ENCODE results near the gene DDX54. TPM values are rescaled to one million over a fixed set of nuclear protein-coding genes. Genes with fewer than 3 reads are reported as not detected.
"Not testable (repeated sequence)": the region's sequence is repeated elsewhere in the genome, so short reads cannot be mapped to it uniquely, and the experiment has no call there.

Gene DDX54
- total RNA-seq, 3 donors from 2014 or later, result 46.4 to 60.6 (median 53.2) TPM

DNA sequence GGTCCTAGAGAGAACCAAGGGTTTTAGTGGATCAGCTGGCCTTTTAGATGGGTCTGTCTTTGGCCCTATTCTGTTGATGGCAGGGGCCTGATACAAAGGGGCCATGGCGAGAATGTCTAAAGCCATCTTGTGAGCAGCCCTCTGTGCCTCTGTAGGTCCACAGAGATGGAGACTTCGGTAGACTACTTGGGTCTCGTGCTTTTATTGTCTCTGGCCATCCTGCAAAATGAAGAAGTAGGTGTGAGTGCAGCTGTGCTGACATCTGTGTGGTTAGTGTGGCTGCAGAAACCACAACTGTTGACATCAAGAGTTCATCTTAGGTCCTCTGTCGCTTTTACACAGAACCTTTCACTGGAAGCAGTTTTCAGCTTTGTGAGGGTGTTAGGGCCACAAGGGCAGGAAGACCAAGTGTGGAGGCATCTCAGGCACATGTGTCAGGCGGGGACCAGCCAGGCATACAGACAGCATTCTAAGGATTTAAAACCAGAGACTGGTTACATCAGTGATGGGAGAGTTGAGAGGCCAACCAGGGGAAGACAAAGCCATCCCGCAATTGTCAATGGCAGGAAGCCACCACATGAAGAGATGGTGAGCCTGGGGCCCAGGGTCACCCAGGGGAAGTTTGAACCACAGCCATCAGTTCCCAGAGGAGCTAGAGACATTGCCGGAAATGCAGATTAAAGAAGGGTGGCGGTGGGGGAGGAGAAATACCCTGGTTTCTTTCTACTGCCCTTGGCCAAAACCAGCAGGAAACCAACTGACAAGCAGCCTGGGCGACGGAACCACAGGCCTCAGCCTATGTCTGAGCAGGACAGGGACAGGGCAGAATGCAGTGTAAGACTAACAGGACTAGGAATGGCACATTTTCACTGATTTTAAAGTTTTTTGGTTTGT, 23.0 kb upstream of the DDX54 start:
- no peak overlapping the region for H3K4me3 ChIP-seq

DNA sequence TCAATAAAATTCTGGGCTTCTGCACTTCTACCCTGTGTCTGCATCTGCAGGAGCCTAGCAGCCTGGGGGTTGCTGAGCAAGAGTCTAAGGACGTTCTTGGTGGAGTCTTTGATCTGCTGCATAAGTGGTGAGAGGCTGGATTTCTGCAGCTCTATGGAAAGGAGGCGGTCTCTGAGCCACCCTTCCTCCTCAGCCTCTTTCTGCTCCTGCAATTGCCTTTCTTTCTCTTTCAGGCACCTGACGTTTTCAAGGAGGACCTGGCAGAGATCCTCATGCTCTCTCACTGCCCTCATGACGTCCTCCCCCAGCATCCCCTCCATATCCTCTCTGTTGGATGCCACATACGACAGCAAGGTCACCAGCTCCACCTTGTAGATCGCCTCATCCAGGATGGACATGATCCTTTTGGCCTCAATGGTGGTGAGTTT, 22.3 kb upstream of the DDX54 start:
- intact Hi-C loops (cut with DNase I, micrococcal nuclease), result no loop called here
- H3K4me3 ChIP-seq, result no peak overlapping the region
- ATAC-seq, result peak; percentile 26
- TF ChIP-seq, protein P1, sequence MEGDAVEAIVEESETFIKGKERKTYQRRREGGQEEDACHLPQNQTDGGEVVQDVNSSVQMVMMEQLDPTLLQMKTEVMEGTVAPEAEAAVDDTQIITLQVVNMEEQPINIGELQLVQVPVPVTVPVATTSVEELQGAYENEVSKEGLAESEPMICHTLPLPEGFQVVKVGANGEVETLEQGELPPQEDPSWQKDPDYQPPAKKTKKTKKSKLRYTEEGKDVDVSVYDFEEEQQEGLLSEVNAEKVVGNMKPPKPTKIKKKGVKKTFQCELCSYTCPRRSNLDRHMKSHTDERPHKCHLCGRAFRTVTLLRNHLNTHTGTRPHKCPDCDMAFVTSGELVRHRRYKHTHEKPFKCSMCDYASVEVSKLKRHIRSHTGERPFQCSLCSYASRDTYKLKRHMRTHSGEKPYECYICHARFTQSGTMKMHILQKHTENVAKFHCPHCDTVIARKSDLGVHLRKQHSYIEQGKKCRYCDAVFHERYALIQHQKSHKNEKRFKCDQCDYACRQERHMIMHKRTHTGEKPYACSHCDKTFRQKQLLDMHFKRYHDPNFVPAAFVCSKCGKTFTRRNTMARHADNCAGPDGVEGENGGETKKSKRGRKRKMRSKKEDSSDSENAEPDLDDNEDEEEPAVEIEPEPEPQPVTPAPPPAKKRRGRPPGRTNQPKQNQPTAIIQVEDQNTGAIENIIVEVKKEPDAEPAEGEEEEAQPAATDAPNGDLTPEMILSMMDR (IDR thresholded peaks at IDR 0.05), result no peak
- H3K9me3 ChIP-seq, result no peaks in the 10 kb centered on the region
- no peaks in the 10 kb centered on the region for H3K36me3 ChIP-seq (ENCODE audit: low read depth)
- peak in 1 of 3 donors; percentile 24 for DNase-seq
- H3K4me1 ChIP-seq (ENCODE audit: low read depth), result peaks cover 10% of the 10 kb centered on the region

More for the DNA sequence above, 23.0 kb upstream of the DDX54 start:
- Histone ChIP-seq H3K36me3 (ENCODE audit: low read depth) (no peaks in the 10 kb centered on the region), H3K4me1 (ENCODE audit: low read depth) (peaks cover 10% of the 10 kb centered on the region), H3K9me3 (no peaks in the 10 kb centered on the region)
- intact Hi-C loops (cut with DNase I, micrococcal nuclease), result no loop called here
- TF ChIP-seq, protein P1 (IDR thresholded peaks at IDR 0.05), result no peak
- DNase-seq, result peak; percentile 43 to 72 (median 64)
- peak; percentile 82 for ATAC-seq

DNA sequence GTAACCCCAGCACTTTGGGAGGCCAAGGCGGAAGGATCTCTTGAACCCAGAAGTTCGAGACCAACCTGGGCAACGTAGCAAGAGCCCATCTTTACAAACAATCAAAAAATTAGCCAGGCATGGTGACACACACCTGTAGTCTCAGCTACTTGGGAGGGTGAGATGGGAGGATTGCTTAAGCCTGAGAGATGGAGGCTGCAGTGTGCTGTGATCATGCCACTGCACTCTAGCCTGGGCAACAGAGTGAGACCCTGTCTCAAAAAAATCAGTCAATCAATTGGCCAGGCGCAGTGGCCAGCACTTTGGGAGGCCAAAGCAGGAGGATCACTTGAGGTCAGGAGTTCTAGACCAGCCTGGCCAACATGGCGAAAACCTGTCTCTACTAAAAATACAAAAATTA, 21.5 kb upstream of the DDX54 start:
- peak in 1 of 3 donors; percentile 8 for DNase-seq
- H3K36me3 ChIP-seq (ENCODE audit: low read depth); H3K9me3 ChIP-seq; ATAC-seq; intact Hi-C loops (cut with DNase I, micrococcal nuclease); H3K4me3 ChIP-seq: not testable (repeated sequence)
- peaks cover 10% of the 10 kb centered on the region for H3K4me1 ChIP-seq (ENCODE audit: low read depth)

DNA sequence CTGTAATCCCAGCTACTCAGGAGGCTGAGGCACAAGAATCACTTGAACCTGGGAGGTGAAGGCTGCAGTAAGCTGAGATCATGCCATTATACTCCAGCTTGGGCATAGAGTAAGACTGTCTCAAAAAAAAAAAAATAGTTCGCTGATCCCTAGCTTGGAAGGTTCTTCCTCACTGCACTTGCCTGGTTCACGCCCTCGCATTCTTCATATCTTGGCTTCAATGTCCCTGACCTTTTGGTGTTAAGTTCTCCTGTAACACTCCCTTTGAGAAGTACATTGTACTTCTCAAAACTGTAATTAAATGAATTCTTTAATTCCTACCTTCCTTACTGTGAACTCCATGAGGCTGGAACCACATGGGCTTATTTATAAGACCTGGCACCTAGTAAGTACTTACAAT, 19.5 kb upstream of the DDX54 start:
- no peaks in the 10 kb centered on the region for H3K9me3 ChIP-seq
- TF ChIP-seq, protein P1 (IDR thresholded peaks at IDR 0.05), result no peak
- no peak overlapping the region for H3K4me3 ChIP-seq
- peak; percentile 7 for ATAC-seq
- H3K4me1 ChIP-seq (ENCODE audit: low read depth), result peaks cover 10% of the 10 kb centered on the region
- intact Hi-C loops (cut with DNase I, micrococcal nuclease), result no loop called here
- peak in 1 of 3 donors; percentile 12 for DNase-seq
- H3K36me3 ChIP-seq (ENCODE audit: low read depth), result no peaks in the 10 kb centered on the region

DNA sequence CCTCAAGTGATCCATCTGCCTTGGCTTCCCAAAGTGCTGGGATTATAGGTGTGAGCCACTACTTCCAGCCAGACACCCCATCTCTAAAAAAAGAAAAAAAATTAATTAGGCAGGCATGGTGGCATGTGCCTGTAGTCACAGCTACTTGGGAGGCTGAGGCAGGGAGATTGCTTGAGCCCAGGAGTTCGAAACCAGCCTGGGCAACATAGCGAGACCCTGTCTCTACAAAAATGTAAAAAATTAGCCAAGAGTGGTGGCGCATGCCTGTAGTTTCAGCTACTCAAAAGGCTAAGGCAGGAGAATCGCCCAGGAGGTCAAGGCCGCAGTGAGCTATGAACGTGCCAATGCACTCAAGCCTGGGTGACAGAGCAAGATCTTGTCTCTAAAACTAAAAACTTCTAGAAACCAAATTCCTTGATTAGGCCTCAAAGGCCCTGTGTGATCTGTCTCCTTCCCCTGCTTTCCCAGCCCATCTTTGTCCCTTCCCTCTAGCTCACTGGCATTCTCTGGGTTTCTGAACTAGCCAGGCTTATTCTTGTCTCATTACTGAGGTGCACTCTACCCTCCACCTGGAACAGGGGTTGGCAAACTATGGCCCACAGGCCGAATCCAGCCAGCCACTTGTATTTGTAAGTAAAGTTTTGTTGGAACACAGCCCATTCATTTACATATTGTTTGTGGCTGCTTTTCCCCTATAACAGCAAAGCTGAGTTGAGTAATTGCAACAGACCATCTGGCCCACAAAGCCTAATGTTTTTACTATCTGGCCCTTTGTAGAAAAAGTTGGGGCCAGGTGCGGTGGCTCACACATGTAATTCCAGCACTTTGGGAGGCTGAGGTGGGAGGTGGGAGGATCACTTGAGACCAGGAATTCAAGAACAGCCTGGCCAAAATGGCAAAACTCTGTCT, 18.8 kb upstream of the DDX54 start:
- ATAC-seq (no peak), DNase-seq (peak in 1 of 3 donors; percentile 7)
- Histone ChIP-seq H3K4me1 (ENCODE audit: low read depth) (peaks cover 8% of the 10 kb centered on the region), H3K36me3 (ENCODE audit: low read depth) (no peaks in the 10 kb centered on the region), H3K4me3 (no peak overlapping the region), H3K9me3 (no peaks in the 10 kb centered on the region)
- intact Hi-C loops (cut with DNase I, micrococcal nuclease), result no loop called here
- TF ChIP-seq, protein P1 (IDR thresholded peaks at IDR 0.05), result no peak
